GM12874 (cell line): ENCODE results near the gene CFAP97D2.

Source experiments
- TF ChIP-seq, protein P1 (sequence below): IDR thresholded peaks from 2 replicates; pipeline ENCODE4 v1.5.1; 2011; ENCODE audit warnings: low read depth, mild to moderate bottlenecking, control low read depth, low read length, moderate library complexity; ENCODE audit not compliant: insufficient read depth

The CFAP97D2 gene

DNA sequence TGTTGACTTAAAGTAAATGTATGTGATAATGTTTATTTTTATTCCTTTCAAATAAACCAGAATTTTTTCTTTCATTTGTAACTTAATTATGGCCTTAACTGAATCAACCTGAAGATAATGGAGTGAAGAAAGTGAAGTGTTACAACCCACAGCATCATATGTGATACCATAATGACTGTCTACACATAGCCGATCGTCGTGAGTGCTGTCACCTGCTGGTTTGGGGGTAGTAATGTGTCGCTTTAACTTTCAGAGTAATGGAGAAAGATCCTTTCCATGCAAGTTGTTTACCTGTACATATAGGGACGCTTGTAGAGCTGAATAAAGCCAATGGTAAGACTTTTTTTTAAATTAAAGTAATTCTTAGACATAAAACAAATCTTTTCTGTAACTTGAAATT is 65.6 kb downstream of the CFAP97D2 start:
- TF ChIP-seq, protein P1, sequence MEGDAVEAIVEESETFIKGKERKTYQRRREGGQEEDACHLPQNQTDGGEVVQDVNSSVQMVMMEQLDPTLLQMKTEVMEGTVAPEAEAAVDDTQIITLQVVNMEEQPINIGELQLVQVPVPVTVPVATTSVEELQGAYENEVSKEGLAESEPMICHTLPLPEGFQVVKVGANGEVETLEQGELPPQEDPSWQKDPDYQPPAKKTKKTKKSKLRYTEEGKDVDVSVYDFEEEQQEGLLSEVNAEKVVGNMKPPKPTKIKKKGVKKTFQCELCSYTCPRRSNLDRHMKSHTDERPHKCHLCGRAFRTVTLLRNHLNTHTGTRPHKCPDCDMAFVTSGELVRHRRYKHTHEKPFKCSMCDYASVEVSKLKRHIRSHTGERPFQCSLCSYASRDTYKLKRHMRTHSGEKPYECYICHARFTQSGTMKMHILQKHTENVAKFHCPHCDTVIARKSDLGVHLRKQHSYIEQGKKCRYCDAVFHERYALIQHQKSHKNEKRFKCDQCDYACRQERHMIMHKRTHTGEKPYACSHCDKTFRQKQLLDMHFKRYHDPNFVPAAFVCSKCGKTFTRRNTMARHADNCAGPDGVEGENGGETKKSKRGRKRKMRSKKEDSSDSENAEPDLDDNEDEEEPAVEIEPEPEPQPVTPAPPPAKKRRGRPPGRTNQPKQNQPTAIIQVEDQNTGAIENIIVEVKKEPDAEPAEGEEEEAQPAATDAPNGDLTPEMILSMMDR, result no peak

DNA sequence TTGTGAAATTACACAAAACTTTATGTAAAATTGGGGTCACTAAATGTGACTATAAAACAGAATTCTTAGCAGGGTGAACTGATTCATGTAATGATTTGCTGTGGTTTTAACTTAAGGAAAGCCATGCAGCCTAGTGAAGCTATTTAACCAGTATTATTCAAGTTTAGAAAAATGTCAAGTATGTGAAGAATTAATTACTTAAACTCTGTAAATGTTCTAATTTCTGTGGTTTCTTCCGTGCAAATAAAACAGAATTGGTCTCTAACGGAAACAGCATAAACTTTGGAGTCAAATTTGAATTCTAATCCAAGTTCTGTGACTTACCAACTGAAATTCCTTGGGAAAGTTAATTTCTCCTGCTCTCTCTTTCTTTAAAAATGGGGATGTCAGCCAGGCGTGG is 69.0 kb downstream of the CFAP97D2 start:
- TF ChIP-seq, protein P1, result no peak

DNA sequence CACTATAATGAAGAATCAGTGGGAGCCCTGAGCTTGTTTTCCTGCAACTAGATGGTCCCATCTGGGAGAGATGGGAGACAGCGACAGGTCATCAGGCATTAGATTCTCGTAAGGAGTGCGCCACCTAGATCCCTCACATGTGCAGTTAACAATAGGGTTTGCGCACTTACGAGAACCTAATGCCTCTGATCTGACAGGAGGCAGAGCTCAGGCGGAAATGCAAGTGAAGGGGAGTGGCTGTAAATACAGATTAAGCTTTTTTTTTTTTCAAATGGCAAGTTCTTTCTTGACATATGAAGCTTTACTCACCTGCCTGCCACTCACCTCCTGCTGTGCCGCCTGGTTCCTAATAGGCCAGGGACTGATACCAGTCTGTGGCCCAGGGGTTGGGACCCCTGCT is 70.0 kb downstream of the CFAP97D2 start:
- TF ChIP-seq, protein P1, result no peak

DNA sequence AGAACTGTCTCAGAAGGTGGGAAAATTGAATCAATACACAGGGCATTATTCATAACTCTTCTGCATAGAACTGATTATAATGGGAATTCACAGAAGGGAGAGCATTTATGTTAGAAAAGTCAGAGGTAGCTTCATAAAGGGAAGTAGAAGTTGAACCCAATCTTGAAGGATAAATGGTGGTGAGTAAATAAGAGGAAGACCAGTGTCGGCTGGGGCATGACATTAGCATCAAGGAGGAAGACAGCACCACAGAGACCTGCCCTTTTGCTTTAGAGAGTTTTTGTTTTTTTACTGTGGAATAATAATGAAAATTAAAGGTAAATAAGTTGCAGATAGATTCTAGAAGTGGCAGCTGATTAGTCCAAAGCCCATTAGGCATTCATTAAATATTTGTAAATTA is 77.5 kb downstream of the CFAP97D2 start:
- TF ChIP-seq, protein P1, result no peak

DNA sequence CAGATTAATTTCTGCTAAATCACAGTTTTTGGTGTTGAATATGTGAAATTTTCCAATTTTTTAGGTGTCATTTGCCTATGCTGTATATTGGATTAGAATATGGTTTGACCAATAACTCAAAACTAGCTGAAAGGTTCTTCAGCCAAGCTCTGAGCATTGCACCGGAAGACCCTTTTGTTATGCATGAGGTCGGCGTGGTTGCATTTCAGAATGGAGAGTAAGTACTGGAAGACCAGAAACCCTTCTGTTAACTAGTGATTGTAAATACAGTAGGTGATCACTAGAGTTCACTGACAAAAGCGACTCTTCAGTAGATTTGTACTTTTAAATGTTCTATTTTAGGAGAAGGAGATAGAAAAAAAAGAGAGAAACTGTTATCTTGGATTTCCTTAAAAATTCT is 78.0 kb downstream of the CFAP97D2 start:
- TF ChIP-seq, protein P1, result no peak

DNA sequence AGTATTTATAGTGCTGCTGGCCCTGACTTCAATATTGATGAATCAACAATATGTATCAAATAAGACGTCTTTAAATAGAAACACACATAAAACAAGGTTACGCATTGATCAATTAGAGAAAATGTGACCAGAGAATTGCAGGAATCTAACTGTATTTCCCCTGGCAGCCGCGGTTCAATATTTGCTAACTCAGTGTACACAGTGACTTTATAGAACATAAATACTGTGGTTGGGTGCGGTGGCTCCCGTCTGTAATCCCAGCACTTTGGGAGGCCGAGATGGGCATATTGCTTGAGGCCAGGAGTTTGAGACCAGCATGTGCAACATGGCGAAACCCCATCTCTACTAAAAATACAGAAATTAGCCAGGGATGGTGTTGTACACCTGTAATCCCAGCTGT is 79.5 kb downstream of the CFAP97D2 start:
- TF ChIP-seq, protein P1, result no peak

DNA sequence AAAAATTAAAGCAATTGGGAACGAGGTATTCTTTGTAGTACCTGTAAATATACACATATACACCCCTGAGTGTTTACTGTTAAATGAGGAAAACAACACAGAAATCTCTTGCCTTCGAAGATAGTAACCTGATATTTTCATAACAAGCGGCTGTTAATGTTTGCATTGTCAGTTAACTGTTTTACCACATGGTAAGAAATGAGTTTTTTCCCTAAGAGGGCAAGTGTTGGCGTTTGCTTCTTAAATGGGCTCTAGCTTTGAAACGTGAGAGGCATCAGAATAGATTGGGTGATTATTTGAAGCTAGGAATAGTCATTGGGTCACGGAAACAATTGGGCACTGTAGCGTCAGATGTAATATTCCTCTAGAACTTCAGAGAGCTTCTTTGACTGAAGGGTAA is 80.3 kb downstream of the CFAP97D2 start:
- TF ChIP-seq, protein P1, result no peak

DNA sequence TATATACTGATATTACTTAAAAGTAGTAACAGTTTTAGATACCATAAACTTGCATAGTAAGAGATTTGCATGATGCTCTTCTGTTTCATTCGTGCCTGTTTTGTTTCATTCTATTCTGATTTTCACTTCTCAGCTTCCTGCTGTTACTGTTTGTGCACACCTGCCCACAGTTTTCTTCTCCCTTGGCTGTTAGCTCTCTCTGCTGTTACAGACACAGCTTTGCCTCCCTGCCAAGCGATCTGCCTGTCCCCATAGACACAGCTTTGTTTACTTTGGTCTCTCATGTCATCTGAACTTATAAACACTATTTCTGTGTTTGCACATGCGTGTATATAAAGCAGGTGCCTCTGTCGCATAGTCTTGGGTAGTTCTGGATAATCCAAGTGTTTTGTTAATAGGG is 80.9 kb downstream of the CFAP97D2 start:
- TF ChIP-seq, protein P1, result no peak
